ENCODE results near the gene CACNA1C.

The CACNA1C gene

DNA sequence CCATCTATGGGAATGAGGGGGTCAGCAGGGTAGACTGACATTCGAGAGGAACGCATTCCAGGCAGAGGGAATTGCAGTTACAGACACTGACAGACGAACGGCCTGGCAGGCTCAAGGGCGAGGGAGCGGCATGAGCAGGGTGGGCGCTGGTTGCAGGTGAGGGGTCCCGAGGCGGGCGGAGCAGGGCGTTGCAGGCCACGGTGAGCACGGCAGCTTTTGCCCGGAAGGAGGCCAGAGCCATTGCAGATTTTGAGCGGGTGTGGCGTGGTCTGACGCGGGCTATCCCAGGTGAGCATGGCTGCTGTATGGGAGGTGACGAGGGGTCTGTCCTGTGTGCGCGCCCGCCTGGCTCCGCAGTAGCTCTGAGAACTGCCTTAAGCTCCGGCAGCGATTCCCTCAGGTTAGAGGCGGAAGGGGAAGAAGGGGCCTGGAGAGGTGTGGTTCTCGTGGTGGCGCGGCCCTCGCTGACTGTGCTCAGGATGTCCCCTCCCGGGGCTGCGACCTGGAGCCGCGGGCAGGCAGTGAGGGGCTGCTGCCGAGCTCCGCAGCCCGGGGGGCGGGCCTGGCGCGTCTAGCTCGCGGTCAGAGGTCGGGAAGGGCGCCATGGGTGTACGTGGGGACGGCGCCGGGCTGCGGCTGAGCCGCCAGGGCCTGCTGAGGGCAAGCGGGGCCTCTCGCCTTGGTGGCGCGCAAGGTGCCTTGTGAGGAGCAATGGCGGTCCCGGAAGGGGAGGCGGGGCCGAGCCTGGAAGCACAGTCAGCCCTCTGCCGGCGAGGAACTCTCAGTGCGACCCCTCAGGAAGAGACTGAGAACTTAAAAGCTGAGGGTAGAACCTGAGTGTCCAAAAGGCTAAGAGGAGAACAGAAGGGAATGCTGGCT is 177.1 kb downstream of the CACNA1C start:
- no peak for DNase-seq (ENCODE audit: low read depth in 1 of 2, low spot score in 1 of 2)

GRCh38 chr12:2231011-2231595 is 178.3 kb downstream of the CACNA1C start:
- no peak for DNase-seq (ENCODE audit: low read depth in 1 of 2, low spot score in 1 of 2)

- no peak for DNase-seq (ENCODE audit: low read depth in 1 of 2, low spot score in 1 of 2)
These were observed 179.2 kb downstream of the CACNA1C start for GRCh38 chr12:2231956-2232355.

DNA sequence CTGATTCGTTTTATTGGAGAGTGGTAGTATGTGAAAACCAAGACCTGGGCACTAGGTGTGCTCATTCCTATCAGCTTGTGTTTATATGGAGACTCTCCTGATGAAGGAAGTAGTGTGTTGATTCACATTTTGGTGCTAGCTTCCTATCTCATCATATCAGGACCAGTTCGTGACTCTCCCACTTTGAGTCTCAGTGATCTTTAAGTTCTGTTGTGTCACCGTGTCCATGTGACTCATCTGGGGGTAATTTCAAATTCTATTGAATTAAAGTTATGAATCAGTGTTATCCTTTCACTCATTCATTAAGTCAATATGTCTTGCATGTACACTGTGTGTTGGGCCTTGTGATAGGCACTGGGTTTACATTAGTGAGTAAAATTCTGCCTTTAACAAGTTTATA is 180.2 kb downstream of the CACNA1C start:
- no peak for DNase-seq (ENCODE audit: low read depth in 1 of 2, low spot score in 1 of 2)

GRCh38 chr12:2234091-2234490 is 181.3 kb downstream of the CACNA1C start:
- no peak for DNase-seq (ENCODE audit: low read depth in 1 of 2, low spot score in 1 of 2)

- DNase-seq (ENCODE audit: low read depth in 1 of 2, low spot score in 1 of 2), result no peak
These were observed 182.0 kb downstream of the CACNA1C start for GRCh38 chr12:2234646-2235350.

GRCh38 chr12:2236506-2237294 is 183.9 kb downstream of the CACNA1C start:
- no peak for DNase-seq (ENCODE audit: low read depth in 1 of 2, low spot score in 1 of 2)

- no peak for DNase-seq (ENCODE audit: low read depth in 1 of 2, low spot score in 1 of 2)
These were observed 185.3 kb downstream of the CACNA1C start for GRCh38 chr12:2238111-2238510.

GRCh38 chr12:2239381-2239871 is 186.6 kb downstream of the CACNA1C start:
- DNase-seq (ENCODE audit: low read depth in 1 of 2, low spot score in 1 of 2), result no peak

GRCh38 chr12:2240390-2240789 is 187.6 kb downstream of the CACNA1C start:
- no peak for DNase-seq (ENCODE audit: low read depth in 1 of 2, low spot score in 1 of 2)

DNA sequence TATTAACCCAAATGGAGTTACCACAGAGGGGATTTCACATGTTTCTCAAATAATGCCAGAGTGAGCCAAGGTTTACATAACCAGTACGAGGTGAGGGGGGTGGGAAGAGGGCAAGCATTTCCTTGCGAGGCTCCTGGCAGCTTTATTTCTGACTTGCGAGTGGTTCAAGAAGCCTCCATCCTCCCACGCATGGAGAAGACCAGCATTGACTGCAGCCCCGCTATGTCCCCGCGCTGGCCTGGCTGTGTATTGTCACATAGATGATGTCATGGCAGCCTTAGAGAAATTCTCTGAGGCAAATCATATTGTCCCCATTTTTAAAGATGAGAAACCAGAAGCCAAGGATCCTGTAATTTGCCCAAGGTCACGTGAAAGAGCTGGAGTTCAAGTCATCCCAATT is 188.2 kb downstream of the CACNA1C start:
- DNase-seq (ENCODE audit: low read depth in 1 of 2, low spot score in 1 of 2), result no peak

GRCh38 chr12:2242216-2242615 is 189.4 kb downstream of the CACNA1C start:
- no peak for DNase-seq (ENCODE audit: low read depth in 1 of 2, low spot score in 1 of 2)

DNA sequence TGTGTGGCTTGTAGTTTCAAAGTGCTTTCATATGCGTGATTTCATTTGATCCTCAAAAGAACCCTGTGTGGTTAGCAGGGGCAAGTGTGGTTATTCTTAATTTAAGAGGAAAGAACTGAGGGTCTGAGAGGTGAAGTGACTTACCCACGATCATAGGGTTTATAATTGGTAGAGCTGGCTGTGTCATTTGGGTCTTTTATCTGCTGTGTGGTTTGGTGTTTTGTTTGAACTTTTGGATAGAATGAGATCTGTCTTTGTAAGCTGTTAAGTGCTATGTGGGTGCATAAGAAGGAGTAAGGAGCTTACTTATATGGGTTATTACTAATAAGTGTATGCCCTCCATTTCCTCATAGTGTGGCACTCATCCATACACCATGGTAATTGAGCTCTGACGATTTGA is 190.0 kb downstream of the CACNA1C start:
- DNase-seq (ENCODE audit: low read depth in 1 of 2, low spot score in 1 of 2), result no peak

- DNase-seq (ENCODE audit: low read depth in 1 of 2, low spot score in 1 of 2), result no peak
These were observed 190.5 kb downstream of the CACNA1C start for GRCh38 chr12:2243275-2243674.

GRCh38 chr12:2244013-2244861 is 191.4 kb downstream of the CACNA1C start:
- no peak for DNase-seq (ENCODE audit: low read depth in 1 of 2, low spot score in 1 of 2)

DNA sequence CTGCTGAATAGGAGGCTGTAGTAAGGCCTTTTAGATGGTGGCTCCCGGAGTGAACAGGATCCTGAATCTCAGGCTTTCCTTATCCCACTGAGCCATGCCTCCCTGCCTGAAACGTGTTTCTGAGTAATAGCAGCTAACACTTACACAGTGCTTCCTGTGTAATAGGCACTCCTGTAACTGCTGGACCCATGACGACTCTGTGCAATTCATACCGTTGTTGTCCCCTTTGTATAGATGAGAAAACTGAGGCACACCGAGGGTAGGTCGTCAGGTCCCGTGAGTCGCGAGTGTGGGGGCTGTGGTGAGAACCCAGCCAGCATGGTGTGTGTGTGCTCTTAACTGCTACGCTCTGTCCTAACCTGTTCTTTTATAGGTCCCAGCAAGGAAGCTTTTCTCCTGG is 193.6 kb downstream of the CACNA1C start:
- no peak for DNase-seq (ENCODE audit: low read depth in 1 of 2, low spot score in 1 of 2)

DNA sequence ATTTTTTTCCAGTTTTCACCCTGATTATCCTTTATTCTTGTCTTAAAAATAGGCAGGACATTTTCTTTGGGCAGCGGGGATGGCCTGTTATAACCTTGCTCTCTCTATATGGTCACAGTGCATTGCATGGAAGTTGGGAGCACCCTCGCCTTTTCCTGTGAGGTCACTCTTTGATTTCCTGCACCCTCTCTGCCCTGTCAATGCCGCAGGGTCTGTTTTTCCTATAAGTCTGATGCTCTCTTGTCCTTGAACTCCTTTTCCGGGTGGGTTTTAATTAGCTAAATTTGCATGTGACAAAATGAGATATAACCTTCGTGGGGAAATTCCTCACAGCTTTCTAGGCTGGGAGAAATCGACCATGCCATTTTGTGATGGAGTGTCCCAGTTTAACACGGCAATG is 194.3 kb downstream of the CACNA1C start:
- no peak for DNase-seq (ENCODE audit: low read depth in 1 of 2, low spot score in 1 of 2)

GRCh38 chr12:2247596-2247995 is 194.8 kb downstream of the CACNA1C start:
- DNase-seq (ENCODE audit: low read depth in 1 of 2, low spot score in 1 of 2), result no peak

- no peak for DNase-seq (ENCODE audit: low read depth in 1 of 2, low spot score in 1 of 2)
These were observed 195.5 kb downstream of the CACNA1C start for GRCh38 chr12:2248087-2248900.

Data from activated CD4-positive, alpha-beta T cell treated with anti-CD3 and anti-CD28 coated beads, Interleukin-2, amount 50 U/mL, for 24 hours (primary cell).